A549 (cell line): ENCODE measurements around the gene F10. TPM values are rescaled to one million over a fixed set of nuclear protein-coding genes. Genes with fewer than 3 reads are reported as not detected.

Source experiments
- ATAC-seq, 2 experiments: fragments of 200-7000 bp in 1 of 2; fragments of >200 bp in 1 of 2; cut with Nextera tagmentation in 1 of 2; cut with Tn5 transposase in 1 of 2; 3 replicates each; pipeline versions ENCODE4 v1.8.0 to v1.9.1; 2018 to 2020; ENCODE audit warnings: mild to moderate bottlenecking in 1 of 2, moderate library complexity in 1 of 2
- CTCF ChIA-PET: fragments of 300-600 bp; sonication (Branson Sonifier 250); formaldehyde crosslinking; extraction: SDS; loops from one replicate; lab custom pipeline; 2021; ENCODE audit warnings: antibody characterized with exemption, inconsistent platforms; lab: Yijun Ruan, JAX
- POLR2A ChIA-PET: fragments of 350-600 bp; formaldehyde crosslinking; extraction: SDS; loops from one replicate; lab custom pipeline; 2021; ENCODE audit warnings: antibody characterized with exemption, inconsistent platforms; lab: Yijun Ruan, JAX
- DNase-seq, 2 experiments: peaks; one replicate each; pipeline versions ENCODE4 v3.0.0 to v3.0.0-alpha.2; 2011 to 2016; ENCODE audit warnings: low read depth in 1 of 2, low spot score in 1 of 2
- FAIRE-seq: peaks from 2 replicates; lab custom pipeline; 2011; peaks lifted over from hg19 to GRCh38; lab: Jason Lieb, UNC
- H3K27ac ChIP-seq, 2 experiments: fragments of >200 bp; sonication (Bioruptor Twin); formaldehyde crosslinking; 3 replicates each; pipeline ENCODE4 v1.5.1; 2016 to 2017
- H3K4me1 ChIP-seq: fragments of >200 bp; sonication (Bioruptor Twin); formaldehyde crosslinking; 3 replicates; pipeline ENCODE4 v1.6.1; 2016
- H3K4me2 ChIP-seq: fragments of >200 bp; sonication (Bioruptor Twin); formaldehyde crosslinking; 3 replicates; pipeline ENCODE4 v1.6.1; 2016
- H3K4me3 ChIP-seq: fragments of >200 bp; sonication (Bioruptor Twin); formaldehyde crosslinking; 3 replicates; pipeline ENCODE4 v1.5.1; 2016
- H3K9me3 ChIP-seq: fragments of >200 bp; sonication (Bioruptor Twin); formaldehyde crosslinking; 3 replicates; pipeline ENCODE4 v1.6.1; 2016
- ATOH8 ChIP-seq: fragments of 250-450 bp; sonication (Bioruptor Pico); IDR thresholded peaks from 2 replicates; pipeline ENCODE4 v1.5.0; 2020; ENCODE audit warnings: low read depth, mild to moderate bottlenecking, moderate library complexity
- BHLHE40 ChIP-seq: IDR thresholded peaks from 2 replicates; pipeline ENCODE4 v1.6.1; 2012; ENCODE audit warnings: low read depth, low read length, inconsistent platforms
- EHF ChIP-seq: fragments of 250-450 bp; sonication (Bioruptor Pico); IDR thresholded peaks from 2 replicates; pipeline ENCODE4 v1.5.0; 2020; ENCODE audit warnings: mild to moderate bottlenecking
- ELK1 ChIP-seq: fragments of 150-350 bp; IDR thresholded peaks from 2 replicates; pipeline ENCODE4 v1.6.1; 2014; ENCODE audit warnings: low read depth, mild to moderate bottlenecking, low read length
- EP300 ChIP-seq, 2 experiments: fragments of >200 bp; sonication (Bioruptor Twin); formaldehyde crosslinking; IDR thresholded peaks; 2 replicates in 1 of 2; 3 replicates in 1 of 2; pipeline ENCODE4 v1.6.1; 2016 to 2017
- FOXS1 ChIP-seq: fragments of 250-450 bp; sonication (Bioruptor Pico); IDR thresholded peaks from 2 replicates; pipeline ENCODE4 v1.5.0; 2020; ENCODE audit warnings: mild to moderate bottlenecking, moderate library complexity
- GATA3 ChIP-seq: IDR thresholded peaks from 2 replicates; pipeline ENCODE4 v1.6.1; 2012; ENCODE audit warnings: borderline replicate concordance
- HMGXB4 ChIP-seq: fragments of 250-450 bp; sonication (Bioruptor Pico); IDR thresholded peaks from 2 replicates; pipeline ENCODE4 v1.5.0; 2021; ENCODE audit warnings: mild to moderate bottlenecking, moderate library complexity, borderline replicate concordance
- HOXA7 ChIP-seq: fragments of 250-450 bp; sonication (Bioruptor Pico); IDR thresholded peaks from 2 replicates; pipeline ENCODE4 v1.5.0; 2020; ENCODE audit warnings: mild to moderate bottlenecking, moderate library complexity
- JUN ChIP-seq, 2 experiments: fragments of >200 bp; sonication (Bioruptor Twin); formaldehyde crosslinking; IDR thresholded peaks; 2 replicates in 1 of 2; 3 replicates in 1 of 2; pipeline ENCODE4 v1.6.1; 2016 to 2017
- MAX ChIP-seq: IDR thresholded peaks from 2 replicates; pipeline ENCODE4 v1.6.1; 2012
- MAZ ChIP-seq: fragments of 150-350 bp; IDR thresholded peaks from 2 replicates; pipeline ENCODE4 v1.6.1; 2014; ENCODE audit warnings: antibody characterized with exemption, low read depth, low read length, borderline replicate concordance
- MYC ChIP-seq: IDR thresholded peaks from 2 replicates; pipeline ENCODE4 v1.6.1; 2012; ENCODE audit warnings: mild to moderate bottlenecking, inconsistent platforms, low read length, improper control_type of control experiment, borderline replicate concordance
- NR3C1 ChIP-seq: fragments of >200 bp; sonication (Bioruptor Twin); formaldehyde crosslinking; IDR thresholded peaks from 3 replicates; pipeline ENCODE4 v1.6.1; 2017
- POLR2A ChIP-seq: IDR thresholded peaks from 2 replicates; pipeline ENCODE4 v1.6.1; 2012; ENCODE audit warnings: mild to moderate bottlenecking, low read length
- RARB ChIP-seq: fragments of 250-450 bp; sonication (Bioruptor Pico); IDR thresholded peaks from 2 replicates; pipeline ENCODE4 v1.8.0; 2021; ENCODE audit warnings: mild to moderate bottlenecking, moderate library complexity
- REST ChIP-seq: fragments of 200-600 bp; sonication (generic); IDR thresholded peaks from 2 replicates; pipeline ENCODE4 v1.6.1; 2016; ENCODE audit warnings: antibody characterized with exemption, mild to moderate bottlenecking, moderate library complexity
- RFX5 ChIP-seq: fragments of 450-650 bp; IDR thresholded peaks from 2 replicates; pipeline ENCODE4 v1.7.1; 2014; ENCODE audit warnings: antibody characterized with exemption, mild to moderate bottlenecking, moderate library complexity
- RNF2 ChIP-seq: fragments of 200-600 bp; sonication (generic); IDR thresholded peaks from 2 replicates; pipeline ENCODE4 v1.6.1; 2016; ENCODE audit warnings: low read depth, mild to moderate bottlenecking, antibody characterized with exemption, moderate library complexity, borderline replicate concordance
- ZC3H11A ChIP-seq: fragments of 450-650 bp; IDR thresholded peaks from 2 replicates; pipeline ENCODE4 v1.6.1; 2014; ENCODE audit warnings: antibody characterized with exemption, mild to moderate bottlenecking
- ZFP36 ChIP-seq: fragments of 450-650 bp; IDR thresholded peaks from 2 replicates; pipeline ENCODE4 v1.6.1; 2014; ENCODE audit warnings: borderline replicate concordance; ENCODE audit not compliant: partially characterized antibody
- ZSCAN20 ChIP-seq: fragments of 250-450 bp; sonication (Bioruptor Pico); IDR thresholded peaks from 2 replicates; pipeline ENCODE4 v1.8.0; 2022; ENCODE audit warnings: mild to moderate bottlenecking, moderate library complexity
- WGBS: methylation state at CpG from one replicate; pipeline ENCODE4 v1.1.6; 2017; ENCODE audit errors: missing lambda C conversion rate; 5-methylcytosine and 5-hydroxymethylcytosine counted together
- polyA plus RNA-seq, 4 experiments: library from polyadenylated mRNA; depleted of rRNA in 3 of 4; stranded (reverse); fragments of >200 nt; fragmentation: RNase III in 1 of 4; extraction: RNeasy Plus Mini Kit Qiagen cat#74134 plus additional on column Dnase treatment in 1 of 4; gene quantifications; 2 replicates in 3 of 4; 3 replicates in 1 of 4; pipeline ENCODE4 v1.2.3, GENCODE V29; 2011 to 2017

The F10 gene
- polyA plus RNA-seq, 2 of the 4 experiments (the other 2 are of a cell fraction), result 0.32 TPM; not detected in 1

GRCh38 chr13:113075711-113076110, 46.9 kb upstream of the F10 start:
- Histone ChIP-seq H3K27ac (no peak overlapping the region), H3K4me1 (no peaks in the 10 kb centered on the region), H3K9me3 (no peaks in the 10 kb centered on the region), H3K4me3 (no peak overlapping the region), H3K4me2 (no peak overlapping the region)
- ChIA-PET CTCF (interaction anchor here (0.7 kb wide), 1 partner anchor 8 kb away, joined by 5 read pairs; no protein-coding TSS in a partner anchor), POLR2A (no interaction called here)
- DNase-seq (no peak), FAIRE-seq (no peak), ATAC-seq (no peak)
- TF ChIP-seq EHF (CRISPR knock-in tag) (no peak), RFX5 (no peak), ZC3H11A (no peak), ATOH8 (CRISPR knock-in tag) (no peak), MAZ (no peak), HOXA7 (CRISPR knock-in tag) (no peak), HMGXB4 (CRISPR knock-in tag) (no peak), EP300 (IDR thresholded peaks at IDR 0.05) (no peak), BHLHE40 (no peak), RARB (CRISPR knock-in tag) (no peak), MAX (no peak), FOXS1 (no peak), JUN (IDR thresholded peaks at IDR 0.05) (no peak), NR3C1 (no peak), RNF2 (no peak), ELK1 (no peak), REST (no peak), ZFP36 (no peak), POLR2A (no peak)
- 98% methylated on average over 8 of the region's 17 CpGs for WGBS

GRCh38 chr13:113076681-113077401, 45.8 kb upstream of the F10 start:
- no peak for DNase-seq
- Histone ChIP-seq H3K4me2 (no peak overlapping the region), H3K27ac (no peak overlapping the region), H3K4me1 (no peaks in the 10 kb centered on the region), H3K9me3 (no peaks in the 10 kb centered on the region)
- ChIA-PET CTCF (interaction anchor here (0.7 kb wide), 1 partner anchor 47 kb away, joined by 3 read pairs; no protein-coding TSS in a partner anchor), POLR2A (no interaction called here)
- no peak for FAIRE-seq
- WGBS, result 83% methylated on average over 23 of the region's 39 CpGs
- TF ChIP-seq MYC, result no peak
- no peak for TF ChIP-seq ZFP36
- no peak for TF ChIP-seq ZSCAN20 (CRISPR knock-in tag)
- no peak for TF ChIP-seq HMGXB4 (CRISPR knock-in tag)
- no peak for TF ChIP-seq GATA3
- TF ChIP-seq, all 56 proteins: peak for 0
- no peak overlapping the region for H3K4me3 ChIP-seq
- no peak for ATAC-seq
